ENCODE data around the gene SDK1.

The SDK1 gene

GRCh38 chr7:4175346-4175973, 874.4 kb downstream of the SDK1 start (continued):
- TF ChIP-seq, protein P1, sequence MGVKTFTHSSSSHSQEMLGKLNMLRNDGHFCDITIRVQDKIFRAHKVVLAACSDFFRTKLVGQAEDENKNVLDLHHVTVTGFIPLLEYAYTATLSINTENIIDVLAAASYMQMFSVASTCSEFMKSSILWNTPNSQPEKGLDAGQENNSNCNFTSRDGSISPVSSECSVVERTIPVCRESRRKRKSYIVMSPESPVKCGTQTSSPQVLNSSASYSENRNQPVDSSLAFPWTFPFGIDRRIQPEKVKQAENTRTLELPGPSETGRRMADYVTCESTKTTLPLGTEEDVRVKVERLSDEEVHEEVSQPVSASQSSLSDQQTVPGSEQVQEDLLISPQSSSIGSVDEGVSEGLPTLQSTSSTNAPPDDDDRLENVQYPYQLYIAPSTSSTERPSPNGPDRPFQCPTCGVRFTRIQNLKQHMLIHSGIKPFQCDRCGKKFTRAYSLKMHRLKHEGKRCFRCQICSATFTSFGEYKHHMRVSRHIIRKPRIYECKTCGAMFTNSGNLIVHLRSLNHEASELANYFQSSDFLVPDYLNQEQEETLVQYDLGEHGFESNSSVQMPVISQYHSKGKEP (tag by site-specific recombination; IDR thresholded peaks at IDR 0.05), result no peak

DNA sequence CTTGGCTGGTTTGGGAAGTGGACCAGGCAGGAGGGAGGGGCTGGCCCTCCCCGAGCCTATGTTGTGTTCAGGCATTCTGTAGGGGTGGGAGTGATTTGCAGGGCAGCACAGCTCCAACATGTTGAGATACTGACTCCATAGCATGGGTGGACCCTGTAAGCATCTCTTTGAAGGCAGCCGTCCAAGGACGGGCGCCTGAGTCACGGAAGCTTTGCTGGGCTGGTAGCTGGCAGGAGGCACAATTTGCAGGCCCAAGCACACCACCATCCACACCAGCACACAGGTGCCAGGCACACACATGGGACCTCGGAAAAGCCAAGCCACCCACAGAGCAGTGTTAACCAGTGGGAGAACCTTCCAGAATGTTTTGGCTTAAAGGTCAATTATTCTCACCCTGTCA, 875.9 kb downstream of the SDK1 start:
- ChIA-PET CTCF (interaction anchor here (1.3 kb wide), 1 partner anchor 1313 kb away, joined by 3 read pairs; no protein-coding TSS in a partner anchor), POLR2A (no interaction called here)
- no peaks in the 10 kb centered on the region for H3K9me3 ChIP-seq (ENCODE audit: control insufficient read depth, insufficient read depth, low read depth, low read length)
- no peaks in the 10 kb centered on the region for H3K4me1 ChIP-seq (ENCODE audit: control insufficient read depth, insufficient read depth, low read length)
- H3K27ac ChIP-seq (ENCODE audit: extremely low read depth, low read depth, low read length), result no peak overlapping the region
- TF ChIP-seq ZNF354C (tag by site-specific recombination; IDR thresholded peaks at IDR 0.05; ENCODE audit: borderline replicate concordance, low read depth) (no peak), ZNF561 (tag by site-specific recombination; IDR thresholded peaks at IDR 0.05; ENCODE audit: borderline replicate concordance) (no peak), ZNF76 (tag by site-specific recombination; IDR thresholded peaks at IDR 0.05; ENCODE audit: borderline replicate concordance, low read depth) (no peak), ZNF366 (tag by site-specific recombination; conservative IDR thresholded peaks at IDR 0.05) (no peak), ZNF362 (tag by site-specific recombination; IDR thresholded peaks at IDR 0.05) (no peak), ZBTB6 (tag by site-specific recombination; IDR thresholded peaks at IDR 0.05) (no peak), ZNF132 (tag by site-specific recombination; IDR thresholded peaks at IDR 0.05; ENCODE audit: borderline replicate concordance) (no peak), ZNF791 (tag by site-specific recombination; IDR thresholded peaks at IDR 0.05) (no peak), HOXD13 (CRISPR knock-in tag; IDR thresholded peaks at IDR 0.05; ENCODE audit: borderline replicate concordance) (no peak), IKZF3 (tag by site-specific recombination; IDR thresholded peaks at IDR 0.05) (no peak), BCL11A (tag by site-specific recombination; IDR thresholded peaks at IDR 0.05; ENCODE audit: low read depth) (no peak)
- TF ChIP-seq, protein P2, sequence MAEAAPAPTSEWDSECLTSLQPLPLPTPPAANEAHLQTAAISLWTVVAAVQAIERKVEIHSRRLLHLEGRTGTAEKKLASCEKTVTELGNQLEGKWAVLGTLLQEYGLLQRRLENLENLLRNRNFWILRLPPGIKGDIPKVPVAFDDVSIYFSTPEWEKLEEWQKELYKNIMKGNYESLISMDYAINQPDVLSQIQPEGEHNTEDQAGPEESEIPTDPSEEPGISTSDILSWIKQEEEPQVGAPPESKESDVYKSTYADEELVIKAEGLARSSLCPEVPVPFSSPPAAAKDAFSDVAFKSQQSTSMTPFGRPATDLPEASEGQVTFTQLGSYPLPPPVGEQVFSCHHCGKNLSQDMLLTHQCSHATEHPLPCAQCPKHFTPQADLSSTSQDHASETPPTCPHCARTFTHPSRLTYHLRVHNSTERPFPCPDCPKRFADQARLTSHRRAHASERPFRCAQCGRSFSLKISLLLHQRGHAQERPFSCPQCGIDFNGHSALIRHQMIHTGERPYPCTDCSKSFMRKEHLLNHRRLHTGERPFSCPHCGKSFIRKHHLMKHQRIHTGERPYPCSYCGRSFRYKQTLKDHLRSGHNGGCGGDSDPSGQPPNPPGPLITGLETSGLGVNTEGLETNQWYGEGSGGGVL (tag by site-specific recombination; IDR thresholded peaks at IDR 0.05), result no peak
- no peak overlapping the region for H3K4me3 ChIP-seq (ENCODE audit: low read depth, low read length)
- H3K36me3 ChIP-seq (ENCODE audit: control insufficient read depth in 2 of 2, insufficient read depth in 1 of 2, low read length in 2 of 2), result no peaks in the 10 kb centered on the region

- no peaks in the 10 kb centered on the region for H3K9me3 ChIP-seq (ENCODE audit: control insufficient read depth, insufficient read depth, low read depth, low read length)
- no peaks in the 10 kb centered on the region for H3K36me3 ChIP-seq (ENCODE audit: control insufficient read depth in 2 of 2, insufficient read depth in 1 of 2, low read length in 2 of 2)
- CTCF ChIA-PET, result interaction anchor here (1.3 kb wide), 1 partner anchor 1314 kb away, joined by 3 read pairs; no protein-coding TSS in a partner anchor
- H3K4me3 ChIP-seq (ENCODE audit: low read depth, low read length), result no peak overlapping the region
- no peaks in the 10 kb centered on the region for H3K4me1 ChIP-seq (ENCODE audit: control insufficient read depth, insufficient read depth, low read length)
- no peak overlapping the region for H3K27ac ChIP-seq (ENCODE audit: extremely low read depth, low read depth, low read length)
- POLR2A ChIA-PET, result no interaction called here
- TF ChIP-seq ZBTB26 (tag by site-specific recombination; optimal IDR thresholded peaks at IDR 0.05), result no peak
- no peak for TF ChIP-seq ZEB2 (tag by site-specific recombination; IDR thresholded peaks at IDR 0.05)
- TF ChIP-seq ZSCAN23 (tag by site-specific recombination; IDR thresholded peaks at IDR 0.05), result no peak
- TF ChIP-seq ZNF76 (tag by site-specific recombination; IDR thresholded peaks at IDR 0.05; ENCODE audit: borderline replicate concordance, low read depth), result no peak
- TF ChIP-seq ZNF600 (tag by site-specific recombination; IDR thresholded peaks at IDR 0.05), result no peak
- TF ChIP-seq ZNF792 (tag by site-specific recombination; IDR thresholded peaks at IDR 0.05), result no peak
- TF ChIP-seq ZNF561 (tag by site-specific recombination; IDR thresholded peaks at IDR 0.05; ENCODE audit: borderline replicate concordance), result no peak
- no peak for TF ChIP-seq ZNF24 (tag by site-specific recombination; IDR thresholded peaks at IDR 0.05)
- TF ChIP-seq KLF9 (tag by site-specific recombination; IDR thresholded peaks at IDR 0.05; ENCODE audit: low read depth), result no peak
- TF ChIP-seq ZNF426 (tag by site-specific recombination; IDR thresholded peaks at IDR 0.05), result no peak
- TF ChIP-seq ZNF140 (tag by site-specific recombination; IDR thresholded peaks at IDR 0.05), result no peak
- TF ChIP-seq OSR2 (tag by site-specific recombination; IDR thresholded peaks at IDR 0.05), result no peak
- no peak for TF ChIP-seq GLI2 (tag by site-specific recombination; IDR thresholded peaks at IDR 0.05; ENCODE audit: borderline replicate concordance, low read depth)
Observed at GRCh38 chr7:4178416-4178815, 877.4 kb downstream of the SDK1 start.

Measured in HEK293 (cell line).